ENCODE measurements around the gene SSU72. TPM values are rescaled to one million over a fixed set of nuclear protein-coding genes. Genes with fewer than 3 reads are reported as not detected.
A peak's percentile ranks its signal among the peaks of the same experiment; 100 is the strongest.
"Not testable (repeated sequence)": the region's sequence is repeated elsewhere in the genome, so short reads cannot be mapped to it uniquely, and the experiment has no call there.

Gene SSU72
- total RNA-seq, 1 donor from 2014 or later = 94.1 TPM

DNA sequence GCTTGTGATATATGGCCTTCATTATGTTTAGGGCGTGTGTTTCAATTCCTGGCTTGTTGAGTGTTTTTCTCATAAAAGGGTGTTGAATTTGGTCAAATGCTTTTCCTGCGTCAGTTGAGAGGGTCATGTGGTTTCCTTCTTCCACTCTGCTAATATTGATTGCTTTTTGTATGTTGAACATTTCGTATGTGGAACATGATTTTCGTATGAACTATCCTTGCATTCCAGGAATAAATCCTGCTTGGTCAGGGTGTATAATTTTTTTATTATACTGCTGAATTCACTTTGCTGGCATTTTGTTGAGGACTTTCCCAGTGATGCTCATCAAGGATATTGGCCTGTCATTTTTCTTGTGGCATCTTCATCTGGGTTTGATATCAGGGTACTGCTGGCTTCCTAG is 67.4 kb downstream of the SSU72 start:
- H3K4me3 Mint-ChIP-seq = no peak overlapping the region
- H3K79me2 ChIP-seq (ENCODE audit: low read depth) = no peaks in the 10 kb centered on the region

DNA sequence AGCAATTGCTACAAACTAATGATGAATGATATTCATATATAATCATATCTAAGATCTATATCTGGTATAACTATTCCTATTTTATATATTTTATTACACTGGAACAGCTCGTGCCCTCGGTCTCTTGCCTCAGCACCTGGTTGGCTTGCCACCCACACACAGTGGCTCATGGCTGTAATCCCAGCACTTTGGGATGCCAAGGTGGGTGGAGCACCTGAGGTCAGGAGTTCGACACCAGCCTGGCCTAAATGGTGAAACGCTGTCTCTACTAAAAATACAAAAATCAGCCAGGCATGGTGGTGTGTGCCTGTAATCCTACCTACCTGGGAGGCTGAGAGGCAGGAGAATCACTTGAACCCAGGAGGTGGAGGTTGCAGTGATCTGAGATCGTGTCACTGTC is 68.9 kb downstream of the SSU72 start:
- Mint-ChIP-seq H3K4me3 (peak overlapping the region; percentile 78), H3K4me1 (peaks cover 13% of the 10 kb centered on the region)
- not testable (repeated sequence) for H3K27ac Mint-ChIP-seq; H3K27me3 Mint-ChIP-seq (ENCODE audit: insufficient read depth, low read depth); H3K79me2 ChIP-seq (ENCODE audit: low read depth); H3K36me3 ChIP-seq; H3K36me3 Mint-ChIP-seq; H2AFZ ChIP-seq (replicated peaks); H3K27me3 ChIP-seq; H3K9me3 Mint-ChIP-seq; H4K20me1 ChIP-seq (ENCODE audit: low read depth); DNase-seq (ENCODE audit: low spot score); H3K4me3 ChIP-seq; H3K9ac ChIP-seq; H3K4me1 ChIP-seq; H3K27ac ChIP-seq; H3K9me3 ChIP-seq (ENCODE audit: low read depth)
- peaks cover 27% of the 10 kb centered on the region for H3F3A ChIP-seq (ENCODE audit: low read depth)
- H3K4me2 ChIP-seq = peak overlapping the region; percentile 71

More for the DNA sequence above, 67.4 kb downstream of the SSU72 start:
- no peak overlapping the region for H3K9ac ChIP-seq
- no peak overlapping the region for H2AFZ ChIP-seq (replicated peaks)
- H3K27me3 Mint-ChIP-seq (ENCODE audit: insufficient read depth, low read depth) = no peaks in the 10 kb centered on the region
- no peaks in the 10 kb centered on the region for H3K36me3 Mint-ChIP-seq
- no peaks in the 10 kb centered on the region for H3K9me3 ChIP-seq (ENCODE audit: low read depth)
- no peak overlapping the region for H3K4me3 ChIP-seq
- H3K27ac Mint-ChIP-seq = no peak overlapping the region
- H3K9me3 Mint-ChIP-seq = no peaks in the 10 kb centered on the region
- H3K27ac ChIP-seq = no peak overlapping the region
- peaks cover 36% of the 10 kb centered on the region for H3F3A ChIP-seq (ENCODE audit: low read depth)
- peaks cover 17% of the 10 kb centered on the region for H3K4me1 Mint-ChIP-seq
- no peaks in the 10 kb centered on the region for H3K27me3 ChIP-seq
- H3K4me2 ChIP-seq = no peak overlapping the region
- TF ChIP-seq EZH2phosphoT487 (IDR thresholded peaks at IDR 0.05) (no peak), EZH2 (IDR thresholded peaks at IDR 0.05) (no peak)
- TF ChIP-seq, protein P1, sequence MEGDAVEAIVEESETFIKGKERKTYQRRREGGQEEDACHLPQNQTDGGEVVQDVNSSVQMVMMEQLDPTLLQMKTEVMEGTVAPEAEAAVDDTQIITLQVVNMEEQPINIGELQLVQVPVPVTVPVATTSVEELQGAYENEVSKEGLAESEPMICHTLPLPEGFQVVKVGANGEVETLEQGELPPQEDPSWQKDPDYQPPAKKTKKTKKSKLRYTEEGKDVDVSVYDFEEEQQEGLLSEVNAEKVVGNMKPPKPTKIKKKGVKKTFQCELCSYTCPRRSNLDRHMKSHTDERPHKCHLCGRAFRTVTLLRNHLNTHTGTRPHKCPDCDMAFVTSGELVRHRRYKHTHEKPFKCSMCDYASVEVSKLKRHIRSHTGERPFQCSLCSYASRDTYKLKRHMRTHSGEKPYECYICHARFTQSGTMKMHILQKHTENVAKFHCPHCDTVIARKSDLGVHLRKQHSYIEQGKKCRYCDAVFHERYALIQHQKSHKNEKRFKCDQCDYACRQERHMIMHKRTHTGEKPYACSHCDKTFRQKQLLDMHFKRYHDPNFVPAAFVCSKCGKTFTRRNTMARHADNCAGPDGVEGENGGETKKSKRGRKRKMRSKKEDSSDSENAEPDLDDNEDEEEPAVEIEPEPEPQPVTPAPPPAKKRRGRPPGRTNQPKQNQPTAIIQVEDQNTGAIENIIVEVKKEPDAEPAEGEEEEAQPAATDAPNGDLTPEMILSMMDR (IDR thresholded peaks at IDR 0.05) = no peak
- no peak for DNase-seq (ENCODE audit: low spot score)
- no peaks in the 10 kb centered on the region for H3K4me1 ChIP-seq
- no peaks in the 10 kb centered on the region for H3K36me3 ChIP-seq
- H4K20me1 ChIP-seq (ENCODE audit: low read depth) = no peaks in the 10 kb centered on the region

- H3K4me2 ChIP-seq = peak overlapping the region; percentile 71
- not testable (repeated sequence) for H3K36me3 Mint-ChIP-seq; H3K4me1 ChIP-seq; H3K36me3 ChIP-seq; H4K20me1 ChIP-seq (ENCODE audit: low read depth); H3K79me2 ChIP-seq (ENCODE audit: low read depth); H3K27me3 ChIP-seq; H3K9me3 ChIP-seq (ENCODE audit: low read depth); H3K27me3 Mint-ChIP-seq (ENCODE audit: insufficient read depth, low read depth); H3K9me3 Mint-ChIP-seq; H3K9ac ChIP-seq; H3K27ac ChIP-seq
- H3F3A ChIP-seq (ENCODE audit: low read depth) = peaks cover 24% of the 10 kb centered on the region
- Mint-ChIP-seq H3K27ac (peak overlapping the region; percentile 81), H3K4me3 (peak overlapping the region; percentile 79), H3K4me1 (peaks cover 11% of the 10 kb centered on the region)
- H2AFZ ChIP-seq (replicated peaks) = peak overlapping the region; percentile 99
- peak; percentile 39 for DNase-seq (ENCODE audit: low spot score)
- TF ChIP-seq, protein P1 (IDR thresholded peaks at IDR 0.05) = peak; percentile 40
- H3K4me3 ChIP-seq = peak overlapping the region; percentile 37
Observed at GRCh38 chr1:1505366-1505798, 69.3 kb downstream of the SSU72 start.

- TF ChIP-seq, protein P1 (IDR thresholded peaks at IDR 0.05) = peak; percentile 71
- peak; percentile 82 for DNase-seq (ENCODE audit: low spot score)
- not testable (repeated sequence) for H3K9ac ChIP-seq; H3K79me2 ChIP-seq (ENCODE audit: low read depth); H4K20me1 ChIP-seq (ENCODE audit: low read depth); H3K9me3 ChIP-seq (ENCODE audit: low read depth); H3K4me1 ChIP-seq; H3K36me3 Mint-ChIP-seq; H3K27ac ChIP-seq; H3K27me3 ChIP-seq; H3K36me3 ChIP-seq; H3K9me3 Mint-ChIP-seq; H3K27me3 Mint-ChIP-seq (ENCODE audit: insufficient read depth, low read depth)
- peak overlapping the region; percentile 79 for H3K4me3 Mint-ChIP-seq
- H2AFZ ChIP-seq (replicated peaks) = peak overlapping the region; percentile 99
- peak overlapping the region; percentile 71 for H3K4me2 ChIP-seq
- H3K4me1 Mint-ChIP-seq = peaks cover 11% of the 10 kb centered on the region
- H3F3A ChIP-seq (ENCODE audit: low read depth) = peaks cover 24% of the 10 kb centered on the region
- H3K4me3 ChIP-seq = peak overlapping the region; percentile 37
- H3K27ac Mint-ChIP-seq = peak overlapping the region; percentile 81
Observed at GRCh38 chr1:1504777-1505365, 69.8 kb downstream of the SSU72 start.

GRCh38 chr1:1495461-1495975 is 79.1 kb downstream of the SSU72 start:
- H2AFZ ChIP-seq (replicated peaks) = not testable (repeated sequence)

GRCh38 chr1:1494311-1494710 is 80.4 kb downstream of the SSU72 start:
- not testable (repeated sequence) for H3K79me2 ChIP-seq (ENCODE audit: low read depth); H3K4me3 Mint-ChIP-seq; H3F3A ChIP-seq (ENCODE audit: low read depth); H3K36me3 ChIP-seq; DNase-seq (ENCODE audit: low spot score); H3K27me3 ChIP-seq; H3K4me2 ChIP-seq; H3K9me3 ChIP-seq (ENCODE audit: low read depth); H3K4me1 ChIP-seq; H3K9ac ChIP-seq; H4K20me1 ChIP-seq (ENCODE audit: low read depth); H3K27ac Mint-ChIP-seq; H3K4me3 ChIP-seq; H2AFZ ChIP-seq (replicated peaks); H3K27ac ChIP-seq; H3K4me1 Mint-ChIP-seq; H3K27me3 Mint-ChIP-seq (ENCODE audit: insufficient read depth, low read depth)
- Mint-ChIP-seq H3K9me3 (peaks cover 15% of the 10 kb centered on the region), H3K36me3 (peaks cover 24% of the 10 kb centered on the region)

More at GRCh38 chr1:1495461-1495975, 79.1 kb downstream of the SSU72 start:
- not testable (repeated sequence) for H3K9ac ChIP-seq; H3K4me3 ChIP-seq; DNase-seq (ENCODE audit: low spot score); H3K4me1 ChIP-seq; H3K4me1 Mint-ChIP-seq; H3K9me3 ChIP-seq (ENCODE audit: low read depth); H3K4me2 ChIP-seq; H3K4me3 Mint-ChIP-seq; H3K27me3 Mint-ChIP-seq (ENCODE audit: insufficient read depth, low read depth); H3K36me3 ChIP-seq; H4K20me1 ChIP-seq (ENCODE audit: low read depth); H3K79me2 ChIP-seq (ENCODE audit: low read depth); H3F3A ChIP-seq (ENCODE audit: low read depth); H3K27me3 ChIP-seq; H3K27ac ChIP-seq; H3K27ac Mint-ChIP-seq
- peaks cover 23% of the 10 kb centered on the region for H3K36me3 Mint-ChIP-seq
- peaks cover 15% of the 10 kb centered on the region for H3K9me3 Mint-ChIP-seq

Data from neural progenitor cell (in vitro differentiated cells).